Measurements from ENCODE around the gene GGPS1. TPM values are rescaled to one million over a fixed set of nuclear protein-coding genes. Genes with fewer than 3 reads are reported as not detected.

The GGPS1 gene
- total RNA-seq, 2 experiments from 2014 or later = 21.9 to 30.8 TPM

GRCh38 chr1:235284231-235284769, 44.1 kb upstream of the GGPS1 start:
- intact Hi-C loops (cut with micrococcal nuclease; ENCODE audit: unreplicated experiment) = no loop called here
- Histone ChIP-seq H4K20me1 (ENCODE audit: insufficient read depth, low read length) (peaks cover 28% of the 10 kb centered on the region), H3K9me3 (ENCODE audit: low read length) (no peaks in the 10 kb centered on the region), H3K4me1 (ENCODE audit: insufficient read depth, low read length, poor library complexity, severe bottlenecking) (no peaks in the 10 kb centered on the region), H3K36me3 (ENCODE audit: insufficient read depth, low read length) (no peaks in the 10 kb centered on the region), H3K9me2 (ENCODE audit: insufficient read depth, low read length) (no peaks in the 10 kb centered on the region), H2AFZ (ENCODE audit: low read length) (no peak overlapping the region), H3K79me2 (ENCODE audit: insufficient read depth, low read depth, low read length) (peaks cover 95% of the 10 kb centered on the region), H3K27ac (ENCODE audit: low read depth, low read length, poor library complexity, severe bottlenecking) (no peak overlapping the region), H3K4me3 (ENCODE audit: low read depth, low read length, poor library complexity, severe bottlenecking) (no peak overlapping the region), H3K4me2 (ENCODE audit: low read length) (no peak overlapping the region)
- DNase-seq (ENCODE audit: low spot score) = no peak
- BruUV-seq (replicated peaks) = no TSS peak
- POLR2A ChIA-PET = interaction anchor here (0.6 kb wide), 1 partner anchor 87 kb away, joined by 3 read pairs; no protein-coding TSS in a partner anchor
- TF ChIP-seq CTCF (conservative IDR thresholded peaks at IDR 0.05; ENCODE audit: low read length) = no peak
- no peak for TF ChIP-seq EZH2phosphoT487 (IDR thresholded peaks at IDR 0.05; ENCODE audit: borderline replicate concordance, low read depth, low read length)
- CTCF ChIA-PET (ENCODE audit: unreplicated experiment) = no interaction called here

- no peak for DNase-seq (ENCODE audit: low spot score)
- H3K4me1 ChIP-seq (ENCODE audit: insufficient read depth, low read length, poor library complexity, severe bottlenecking) = peaks cover 6% of the 10 kb centered on the region
Measured at GRCh38 chr1:235286667-235287066, 41.7 kb upstream of the GGPS1 start.

More at GRCh38 chr1:235286667-235287066, 41.7 kb upstream of the GGPS1 start:
- intact Hi-C loops (cut with micrococcal nuclease; ENCODE audit: unreplicated experiment) = no loop called here
- H4K20me1 ChIP-seq (ENCODE audit: insufficient read depth, low read length) = peaks cover 28% of the 10 kb centered on the region
- no peak overlapping the region for H3K4me2 ChIP-seq (ENCODE audit: low read length)
- ChIA-PET CTCF (ENCODE audit: unreplicated experiment) (no interaction called here), POLR2A (interaction anchor here (0.5 kb wide), 1 partner anchor 119 kb away, joined by 3 read pairs; no protein-coding TSS in a partner anchor)
- no peak overlapping the region for H3K4me3 ChIP-seq (ENCODE audit: low read depth, low read length, poor library complexity, severe bottlenecking)
- no peak overlapping the region for H2AFZ ChIP-seq (ENCODE audit: low read length)
- no peaks in the 10 kb centered on the region for H3K36me3 ChIP-seq (ENCODE audit: insufficient read depth, low read length)
- no peaks in the 10 kb centered on the region for H3K9me3 ChIP-seq (ENCODE audit: low read length)
- no peak for TF ChIP-seq EZH2phosphoT487 (IDR thresholded peaks at IDR 0.05; ENCODE audit: borderline replicate concordance, low read depth, low read length)
- TF ChIP-seq CTCF (conservative IDR thresholded peaks at IDR 0.05; ENCODE audit: low read length) = no peak
- BruUV-seq (replicated peaks) = no TSS peak
- no peak overlapping the region for H3K27ac ChIP-seq (ENCODE audit: low read depth, low read length, poor library complexity, severe bottlenecking)
- H3K79me2 ChIP-seq (ENCODE audit: insufficient read depth, low read depth, low read length) = peaks cover 99% of the 10 kb centered on the region
- no peaks in the 10 kb centered on the region for H3K9me2 ChIP-seq (ENCODE audit: insufficient read depth, low read length)
